Sigmoid colon (tissue), 4 donors: ENCODE data around the gene VPS26A.

Experiments used
- CTCF ChIP-seq, 4 experiments: fragments of 450-650 bp in 3 of 4; fragments of 200-600 bp in 1 of 4; IDR thresholded peaks; one replicate each; pipeline ENCODE4 v1.5.1; 2016 to 2019; ENCODE audit warnings: antibody characterized with exemption in 4 of 4, mild to moderate bottlenecking in 3 of 4, moderate library complexity in 2 of 4
- POLR2A ChIP-seq, 2 donors: fragments of 450-650 bp; IDR thresholded peaks; one replicate each; pipeline ENCODE4 v1.6.1; 2016; ENCODE audit warnings: antibody characterized with exemption in 2 of 2, mild to moderate bottlenecking in 2 of 2, moderate library complexity in 2 of 2
- POLR2AphosphoS5 ChIP-seq, 4 donors: sonication (generic); formaldehyde crosslinking; IDR thresholded peaks; one replicate each; pipeline ENCODE4 v1.6.1; 2017; ENCODE audit warnings: antibody characterized with exemption in 4 of 4

- TF ChIP-seq POLR2AphosphoS5 (IDR thresholded peaks at IDR 0.05) (no peak), CTCF (IDR thresholded peaks at IDR 0.05) (no peak), POLR2A (IDR thresholded peaks at IDR 0.05) (no peak)
Observed at GRCh38 chr10:69123306-69123746, 652 bp upstream of the VPS26A start.
